ENCODE measurements around the gene KLF12.

The KLF12 gene

DNA sequence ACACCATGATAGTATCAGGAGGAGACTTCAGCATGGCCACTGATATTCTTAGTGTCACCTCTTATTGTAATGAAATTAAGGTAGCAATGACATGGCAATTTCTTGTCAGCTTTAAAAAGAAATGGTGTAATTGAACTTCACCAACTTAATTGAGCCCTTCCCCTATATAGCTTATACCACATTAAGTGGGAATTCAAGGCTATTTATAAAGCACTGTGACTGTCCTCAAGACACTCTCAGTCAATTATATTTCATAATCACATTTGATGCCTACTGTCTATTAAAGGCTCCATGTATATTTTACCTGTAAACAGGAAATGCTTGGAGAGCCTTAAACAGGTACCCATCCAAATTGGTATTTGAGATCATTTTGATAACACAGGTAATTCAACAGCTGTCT is 28.3 kb downstream of the KLF12 start:
- H3K4me2 ChIP-seq (ENCODE audit: low read depth, low read length, poor library complexity, severe bottlenecking): no peak overlapping the region
- H3K9me2 ChIP-seq (replicated peaks; ENCODE audit: low read depth, low read length): no peaks in the 10 kb centered on the region
- peaks cover 3% of the 10 kb centered on the region; the same call in 1 of the 2 replicates for H3F3A ChIP-seq (ENCODE audit: low read depth)
- H3K79me2 ChIP-seq (ENCODE audit: insufficient read depth, low read length): peaks cover 88% of the 10 kb centered on the region
- no peaks in the 10 kb centered on the region for H3K9me3 ChIP-seq (ENCODE audit: insufficient read depth, low read depth, low read length)
- no peaks in the 10 kb centered on the region for H3K36me3 ChIP-seq (ENCODE audit: insufficient read depth, low read length)
- no peak overlapping the region for H3K4me3 ChIP-seq (ENCODE audit: low read length, poor library complexity, severe bottlenecking)
- H4K20me1 ChIP-seq (ENCODE audit: insufficient read depth, low read length, poor library complexity, severe bottlenecking): peaks cover 6% of the 10 kb centered on the region
- H3K9ac ChIP-seq (ENCODE audit: low read depth, low read length, poor library complexity, severe bottlenecking): no peak overlapping the region
- no peaks in the 10 kb centered on the region for H3K27me3 ChIP-seq (ENCODE audit: insufficient read depth, low read length, poor library complexity, severe bottlenecking)
- TF ChIP-seq EZH2phosphoT487 (IDR thresholded peaks at IDR 0.05; ENCODE audit: borderline replicate concordance): no peak
- TF ChIP-seq, protein P1, sequence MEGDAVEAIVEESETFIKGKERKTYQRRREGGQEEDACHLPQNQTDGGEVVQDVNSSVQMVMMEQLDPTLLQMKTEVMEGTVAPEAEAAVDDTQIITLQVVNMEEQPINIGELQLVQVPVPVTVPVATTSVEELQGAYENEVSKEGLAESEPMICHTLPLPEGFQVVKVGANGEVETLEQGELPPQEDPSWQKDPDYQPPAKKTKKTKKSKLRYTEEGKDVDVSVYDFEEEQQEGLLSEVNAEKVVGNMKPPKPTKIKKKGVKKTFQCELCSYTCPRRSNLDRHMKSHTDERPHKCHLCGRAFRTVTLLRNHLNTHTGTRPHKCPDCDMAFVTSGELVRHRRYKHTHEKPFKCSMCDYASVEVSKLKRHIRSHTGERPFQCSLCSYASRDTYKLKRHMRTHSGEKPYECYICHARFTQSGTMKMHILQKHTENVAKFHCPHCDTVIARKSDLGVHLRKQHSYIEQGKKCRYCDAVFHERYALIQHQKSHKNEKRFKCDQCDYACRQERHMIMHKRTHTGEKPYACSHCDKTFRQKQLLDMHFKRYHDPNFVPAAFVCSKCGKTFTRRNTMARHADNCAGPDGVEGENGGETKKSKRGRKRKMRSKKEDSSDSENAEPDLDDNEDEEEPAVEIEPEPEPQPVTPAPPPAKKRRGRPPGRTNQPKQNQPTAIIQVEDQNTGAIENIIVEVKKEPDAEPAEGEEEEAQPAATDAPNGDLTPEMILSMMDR (conservative IDR thresholded peaks at IDR 0.05; ENCODE audit: low read length): no peak
- no peak overlapping the region for H2AFZ ChIP-seq (ENCODE audit: low read length)
- H3K4me1 ChIP-seq (ENCODE audit: insufficient read depth, low read length, poor library complexity, severe bottlenecking): peaks cover 11% of the 10 kb centered on the region

- TF ChIP-seq, protein P1 (conservative IDR thresholded peaks at IDR 0.05; ENCODE audit: low read length): no peak
- TF ChIP-seq EZH2phosphoT487 (IDR thresholded peaks at IDR 0.05; ENCODE audit: borderline replicate concordance): no peak
- no peaks in the 10 kb centered on the region for H3K9me2 ChIP-seq (replicated peaks; ENCODE audit: low read depth, low read length)
- no peak overlapping the region for H3K4me2 ChIP-seq (ENCODE audit: low read depth, low read length, poor library complexity, severe bottlenecking)
Observed at GRCh38 chr13:74104661-74105275, 29.4 kb downstream of the KLF12 start.

GRCh38 chr13:74103970-74104555 is 30.1 kb downstream of the KLF12 start:
- TF ChIP-seq EZH2phosphoT487 (IDR thresholded peaks at IDR 0.05; ENCODE audit: borderline replicate concordance): no peak
- TF ChIP-seq, protein P1 (conservative IDR thresholded peaks at IDR 0.05; ENCODE audit: low read length): no peak
- Histone ChIP-seq H3K9me3 (ENCODE audit: insufficient read depth, low read depth, low read length) (no peaks in the 10 kb centered on the region), H3K79me2 (ENCODE audit: insufficient read depth, low read length) (peaks cover 84% of the 10 kb centered on the region), H3K9ac (ENCODE audit: low read depth, low read length, poor library complexity, severe bottlenecking) (no peak overlapping the region), H3K27me3 (ENCODE audit: insufficient read depth, low read length, poor library complexity, severe bottlenecking) (no peaks in the 10 kb centered on the region), H3K4me3 (ENCODE audit: low read length, poor library complexity, severe bottlenecking) (no peak overlapping the region), H3K4me2 (ENCODE audit: low read depth, low read length, poor library complexity, severe bottlenecking) (no peak overlapping the region), H3K36me3 (ENCODE audit: insufficient read depth, low read length) (no peaks in the 10 kb centered on the region), H2AFZ (ENCODE audit: low read length) (no peak overlapping the region), H4K20me1 (ENCODE audit: insufficient read depth, low read length, poor library complexity, severe bottlenecking) (peaks cover 6% of the 10 kb centered on the region), H3K9me2 (replicated peaks; ENCODE audit: low read depth, low read length) (no peaks in the 10 kb centered on the region), H3F3A (ENCODE audit: low read depth) (peaks cover 3% of the 10 kb centered on the region; the same call in 1 of the 2 replicates), H3K4me1 (ENCODE audit: insufficient read depth, low read length, poor library complexity, severe bottlenecking) (peaks cover 10% of the 10 kb centered on the region)

More at GRCh38 chr13:74104661-74105275, 29.4 kb downstream of the KLF12 start:
- H3K36me3 ChIP-seq (ENCODE audit: insufficient read depth, low read length): no peaks in the 10 kb centered on the region
- H4K20me1 ChIP-seq (ENCODE audit: insufficient read depth, low read length, poor library complexity, severe bottlenecking): peaks cover 6% of the 10 kb centered on the region
- no peak overlapping the region for H3K9ac ChIP-seq (ENCODE audit: low read depth, low read length, poor library complexity, severe bottlenecking)
- no peak overlapping the region for H3K4me3 ChIP-seq (ENCODE audit: low read length, poor library complexity, severe bottlenecking)
- no peaks in the 10 kb centered on the region for H3K9me3 ChIP-seq (ENCODE audit: insufficient read depth, low read depth, low read length)
- no peaks in the 10 kb centered on the region for H3K27me3 ChIP-seq (ENCODE audit: insufficient read depth, low read length, poor library complexity, severe bottlenecking)
- H3K79me2 ChIP-seq (ENCODE audit: insufficient read depth, low read length): peaks cover 84% of the 10 kb centered on the region
- H2AFZ ChIP-seq (ENCODE audit: low read length): no peak overlapping the region
- peaks cover 10% of the 10 kb centered on the region for H3K4me1 ChIP-seq (ENCODE audit: insufficient read depth, low read length, poor library complexity, severe bottlenecking)
- peaks cover 3% of the 10 kb centered on the region; the same call in 1 of the 2 replicates for H3F3A ChIP-seq (ENCODE audit: low read depth)
